8988T (cell line): Measurements from ENCODE around the gene GNE.
A peak's percentile ranks its signal among the peaks of the same experiment; 100 is the strongest.
"Not testable (repeated sequence)": the region's sequence is repeated elsewhere in the genome, so short reads cannot be mapped to it uniquely, and the experiment has no call there.

ENCODE experiments used
- DNase-seq: peaks from one replicate; pipeline ENCODE4 v3.0.0; 2011

The GNE gene

DNA sequence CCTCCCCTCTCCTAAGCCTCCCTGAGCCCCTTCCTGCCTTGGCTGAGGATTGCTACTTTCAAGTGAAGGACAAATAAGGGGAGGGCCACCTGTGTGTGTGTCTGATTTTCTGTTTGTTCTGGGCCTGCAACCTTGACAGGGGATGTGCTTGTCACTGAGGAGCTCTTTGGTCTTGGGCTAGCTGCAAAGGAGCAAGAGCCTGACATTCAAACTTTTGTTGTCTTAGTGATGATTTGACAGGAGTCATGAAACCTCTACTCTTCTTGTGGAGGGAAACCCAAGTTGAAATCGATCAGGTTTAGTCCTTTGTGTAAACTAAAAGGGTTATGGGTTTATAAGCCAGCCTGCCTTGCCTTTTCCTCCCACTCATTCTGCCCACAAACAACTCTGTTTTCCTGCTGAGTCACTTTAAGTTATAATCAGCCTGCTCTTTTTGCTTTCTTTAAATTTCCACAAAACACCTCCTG, 50.7 kb downstream of the GNE start:
- DNase-seq, result no peak

GRCh38 chr9:36207016-36207415, 51.2 kb downstream of the GNE start:
- no peak for DNase-seq

DNA sequence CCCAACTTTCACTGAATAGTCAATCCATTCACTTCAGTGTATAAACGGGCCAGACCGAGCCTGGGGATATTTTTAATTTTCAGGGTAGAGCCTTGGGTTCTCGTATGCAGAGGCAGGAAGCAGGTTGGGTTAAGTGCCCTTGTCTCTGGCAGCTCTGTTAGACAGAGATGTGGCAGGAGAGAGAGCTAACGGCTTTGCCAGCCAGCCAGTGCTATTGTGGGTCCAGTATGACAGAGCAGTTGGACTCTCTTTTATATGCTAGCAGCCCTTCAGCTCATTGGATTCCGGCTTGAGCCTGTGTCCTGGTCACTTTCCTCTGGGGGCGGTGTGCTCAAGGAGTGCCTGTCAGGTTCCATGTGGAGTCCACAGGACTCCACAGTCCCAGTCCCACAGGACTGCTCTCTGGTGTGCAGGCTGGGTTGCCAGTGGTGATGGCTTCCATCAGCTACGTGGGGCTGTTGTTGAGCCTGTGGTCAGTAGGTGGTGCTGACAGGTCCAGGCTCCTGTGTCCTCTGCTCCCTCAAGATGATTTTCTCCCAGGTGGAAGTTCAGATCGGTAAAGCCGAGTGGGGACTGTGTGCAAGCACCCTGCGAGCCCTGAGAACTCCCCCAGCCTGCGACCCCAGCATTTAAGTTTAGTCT, 53.2 kb downstream of the GNE start:
- peak; percentile 55 for DNase-seq

DNA sequence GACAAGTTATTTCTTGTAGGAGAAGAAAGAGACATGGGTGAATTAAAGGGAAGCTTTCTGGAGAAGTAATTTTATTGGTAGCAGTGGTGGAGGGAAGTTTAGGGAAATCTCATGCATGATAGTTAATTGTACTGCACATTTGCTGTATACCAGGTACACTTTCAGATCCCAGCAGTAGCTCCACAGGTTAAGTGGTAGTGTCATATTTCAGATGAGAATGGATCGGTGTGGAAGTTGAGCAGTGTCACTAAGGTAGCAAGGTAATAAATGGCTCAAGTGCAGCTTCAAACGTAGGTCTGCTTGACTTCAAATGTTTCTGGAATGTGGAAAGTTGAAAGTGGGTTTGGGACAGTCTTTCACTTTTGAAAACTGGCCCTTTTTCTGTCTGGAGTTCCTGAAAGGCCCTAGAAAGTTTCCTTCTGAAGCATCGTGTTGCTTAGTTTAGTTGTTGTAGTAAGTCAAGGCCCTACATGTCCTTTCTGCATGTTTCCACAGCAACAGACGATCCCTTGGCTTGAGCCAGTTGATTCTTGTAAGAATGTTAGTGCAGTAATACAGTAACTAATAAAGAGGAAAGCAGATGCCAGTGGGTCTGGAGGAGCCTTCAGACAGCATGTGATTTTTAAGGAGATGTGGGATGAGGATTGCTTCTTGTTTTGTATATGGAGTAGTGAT, 63.8 kb downstream of the GNE start:
- DNase-seq, result no peak

DNA sequence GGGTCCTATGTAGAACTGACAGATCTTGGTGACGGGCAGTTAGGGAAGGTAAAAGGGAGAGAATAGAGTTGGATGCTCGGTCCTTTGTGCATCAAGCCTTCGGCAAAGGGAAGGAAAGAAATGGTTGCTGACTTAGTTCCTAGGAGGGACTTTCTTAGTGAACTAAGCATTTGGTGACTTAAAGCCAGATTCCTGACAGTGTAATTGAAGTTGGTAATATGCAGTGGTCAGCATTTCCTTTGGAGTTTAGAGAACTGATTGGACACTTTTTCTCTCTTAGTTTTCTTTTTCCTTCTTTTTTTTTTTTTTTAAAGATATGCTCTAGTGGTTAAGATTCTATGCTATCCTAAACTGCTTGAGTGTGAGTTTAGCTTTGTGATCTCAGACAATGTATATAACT, 65.2 kb downstream of the GNE start:
- no peak for DNase-seq

GRCh38 chr9:36192196-36192595, 66.1 kb downstream of the GNE start:
- no peak for DNase-seq

GRCh38 chr9:36191686-36192085, 66.6 kb downstream of the GNE start:
- DNase-seq, result no peak

- DNase-seq, result no peak
These were observed 67.0 kb downstream of the GNE start for GRCh38 chr9:36191290-36191645.

DNA sequence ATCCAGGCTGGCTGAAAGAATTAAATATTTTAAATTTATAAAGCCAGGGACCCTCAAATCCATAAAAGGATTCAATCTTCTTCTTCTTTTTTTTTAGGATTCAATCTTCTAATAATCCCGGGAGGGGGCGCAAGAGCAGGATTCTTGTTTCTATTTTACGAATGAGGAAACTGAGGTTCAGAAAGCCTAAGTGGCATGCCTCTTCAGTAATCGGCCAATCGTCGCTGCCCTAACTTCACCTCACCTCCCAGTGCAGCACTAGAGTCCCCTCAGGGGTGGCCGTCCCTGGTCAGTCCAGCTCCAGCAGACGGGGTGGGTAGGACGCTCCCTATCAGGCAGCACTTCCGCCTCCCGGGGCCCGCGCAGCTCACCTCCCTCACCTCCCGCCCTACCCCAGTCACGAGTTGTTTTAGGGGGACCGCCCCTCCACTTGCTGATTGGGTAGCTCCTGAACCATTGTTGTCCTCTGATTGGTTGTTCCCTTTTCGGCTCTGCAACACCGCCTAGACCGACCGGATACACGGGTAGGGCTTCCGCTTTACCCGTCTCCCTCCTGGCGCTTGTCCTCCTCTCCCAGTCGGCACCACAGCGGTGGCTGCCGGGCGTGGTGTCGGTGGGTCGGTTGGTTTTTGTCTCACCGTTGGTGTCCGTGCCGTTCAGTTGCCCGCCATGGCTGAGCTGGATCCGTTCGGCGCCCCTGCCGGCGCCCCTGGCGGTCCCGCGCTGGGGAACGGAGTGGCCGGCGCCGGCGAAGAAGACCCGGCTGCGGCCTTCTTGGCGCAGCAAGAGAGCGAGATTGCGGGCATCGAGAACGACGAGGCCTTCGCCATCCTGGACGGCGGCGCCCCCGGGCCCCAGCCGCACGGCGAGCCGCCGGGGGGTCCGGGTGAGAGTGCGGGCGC, 67.6 kb downstream of the GNE start, which contains the start of gene CLTA:
Gene CLTA (plus strand): TSS at position 534 of the 902 bp plus-strand sequence. CDS start 136 bp downstream, at position 670.
- DNase-seq, result peak; percentile 87

- DNase-seq, result no peak
These were observed 68.3 kb downstream of the GNE start for GRCh38 chr9:36189976-36190375.

GRCh38 chr9:36188212-36188611, 70.0 kb downstream of the GNE start:
- DNase-seq, result no peak

GRCh38 chr9:36187414-36187813, 70.8 kb downstream of the GNE start:
- no peak for DNase-seq

GRCh38 chr9:36180243-36180642, 78.0 kb downstream of the GNE start:
- DNase-seq, result not testable (repeated sequence)

GRCh38 chr9:36177571-36177970, 80.7 kb downstream of the GNE start:
- no peak for DNase-seq

GRCh38 chr9:36176496-36176895, 81.8 kb downstream of the GNE start:
- not testable (repeated sequence) for DNase-seq

GRCh38 chr9:36175209-36175608, 83.0 kb downstream of the GNE start:
- DNase-seq, result not testable (repeated sequence)

- DNase-seq, result no peak
These were observed 83.5 kb downstream of the GNE start for GRCh38 chr9:36174731-36175130.

- no peak for DNase-seq
These were observed 84.0 kb downstream of the GNE start for GRCh38 chr9:36174271-36174670.

- no peak for DNase-seq
These were observed 84.4 kb downstream of the GNE start for GRCh38 chr9:36173861-36174260.

DNA sequence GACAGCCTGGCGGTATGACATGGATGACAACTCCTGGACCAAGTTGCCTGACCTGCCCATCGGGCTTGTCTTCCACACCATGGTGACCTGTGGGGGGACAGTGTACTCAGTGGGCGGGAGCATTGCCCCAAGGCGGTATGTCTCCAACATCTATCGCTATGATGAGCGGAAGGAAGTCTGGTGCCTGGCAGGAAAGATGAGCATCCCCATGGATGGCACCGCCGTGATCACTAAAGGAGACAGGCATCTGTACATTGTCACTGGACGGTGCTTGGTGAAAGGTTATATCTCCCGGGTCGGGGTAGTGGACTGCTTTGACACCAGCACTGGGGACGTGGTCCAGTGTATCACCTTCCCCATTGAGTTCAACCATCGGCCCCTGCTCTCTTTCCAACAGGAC, 87.7 kb downstream of the GNE start:
- DNase-seq, result no peak

DNA sequence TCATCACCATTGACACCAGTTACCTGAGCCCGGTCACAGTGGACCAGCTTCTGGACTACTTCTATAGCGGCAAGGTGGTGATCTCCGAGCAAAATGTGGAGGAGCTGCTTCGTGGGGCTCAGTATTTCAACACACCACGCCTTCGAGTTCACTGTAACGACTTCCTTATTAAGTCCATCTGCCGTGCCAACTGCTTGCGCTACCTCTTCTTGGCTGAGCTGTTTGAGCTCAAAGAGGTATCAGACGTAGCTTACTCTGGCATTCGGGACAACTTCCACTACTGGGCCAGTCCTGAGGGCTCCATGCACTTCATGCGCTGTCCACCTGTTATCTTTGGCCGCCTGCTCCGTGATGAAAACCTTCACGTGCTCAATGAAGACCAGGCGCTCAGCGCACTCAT, 88.5 kb downstream of the GNE start:
- no peak for DNase-seq

- no peak for DNase-seq
These were observed 89.1 kb downstream of the GNE start, which contains the start of gene CCIN for GRCh38 chr9:36169166-36169565. Gene CCIN (plus strand): TSS chr9:36169388. CDS start chr9:36169503, 115 bp downstream.

DNA sequence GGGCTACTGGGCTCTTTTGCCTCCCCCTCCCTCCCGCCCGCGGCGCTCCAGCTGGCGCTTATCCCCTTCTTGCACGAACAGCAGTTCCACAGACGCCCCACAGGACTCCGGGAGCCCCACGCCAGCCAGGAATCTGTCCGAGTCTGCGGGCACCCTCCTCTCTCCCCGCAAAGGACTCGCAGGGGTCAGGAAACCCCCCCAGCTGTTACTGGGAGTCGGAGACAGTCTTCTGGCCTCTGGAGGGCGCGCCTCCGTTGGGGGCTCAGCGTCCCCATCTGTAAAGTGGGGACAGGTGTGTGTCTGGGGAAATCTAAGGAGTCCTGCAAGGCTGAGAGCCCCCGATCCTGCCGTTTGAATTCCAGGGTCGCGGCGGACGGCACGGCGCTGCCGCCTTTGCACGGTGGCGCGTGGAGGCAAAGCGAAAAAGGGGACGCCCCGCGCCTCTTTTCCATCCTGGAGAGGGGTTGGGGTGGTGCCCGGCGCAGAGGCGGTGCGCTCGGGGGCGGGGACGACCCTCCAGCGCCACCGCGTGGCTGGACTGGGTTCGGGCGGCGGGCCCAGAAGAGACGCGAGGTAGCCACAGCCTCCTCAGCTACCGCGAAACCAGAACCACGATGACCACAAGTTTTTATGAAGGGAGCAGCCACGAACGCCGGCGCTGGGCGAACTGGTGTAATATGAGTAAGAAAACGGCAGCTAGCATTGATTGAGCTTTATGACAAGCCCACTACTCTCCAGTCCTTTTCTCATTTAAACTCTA, 91.9 kb downstream of the GNE start:
- peak; percentile 94 for DNase-seq
